SK-N-SH treated with all-trans-retinoic acid at 6 μM for 48 hours (cell line): Measurements from ENCODE around the gene MRPL58.

Experiments
- ATAC-seq: fragments of 200-7000 bp; cut with Tn5 transposase; 3 replicates; pipeline ENCODE4 v1.9.1; 2020; ENCODE audit warnings: mild to moderate bottlenecking, moderate library complexity
- ARNTL ChIP-seq: fragments of 450-650 bp; formaldehyde crosslinking; IDR thresholded peaks from 2 replicates; pipeline ENCODE4 v1.5.0; 2020; ENCODE audit warnings: low read depth, mild to moderate bottlenecking, moderate library complexity, borderline replicate concordance
- BACH2 ChIP-seq: fragments of 250-450 bp; sonication (Bioruptor Pico); IDR thresholded peaks from 2 replicates; pipeline ENCODE4 v1.9.0; 2021; ENCODE audit warnings: mild to moderate bottlenecking, borderline replicate concordance
- CSDC2 ChIP-seq: fragments of 250-450 bp; sonication (Bioruptor Pico); IDR thresholded peaks from 2 replicates; pipeline ENCODE4 v1.5.0; 2020; ENCODE audit warnings: mild to moderate bottlenecking, moderate library complexity
- ESRRG ChIP-seq: fragments of 250-450 bp; sonication (Bioruptor Pico); IDR thresholded peaks from 2 replicates; pipeline ENCODE4 v1.6.1; 2021; ENCODE audit warnings: mild to moderate bottlenecking
- GLIS3 ChIP-seq: fragments of 250-450 bp; sonication (Bioruptor Pico); IDR thresholded peaks from 2 replicates; pipeline ENCODE4 v1.5.0; 2020; ENCODE audit warnings: mild to moderate bottlenecking, moderate library complexity
- ISL1 ChIP-seq: fragments of 250-450 bp; sonication (Bioruptor Pico); IDR thresholded peaks from 2 replicates; pipeline ENCODE4 v2.1.2; 2022; ENCODE audit warnings: mild to moderate bottlenecking, moderate library complexity
- OSR1 ChIP-seq: fragments of 250-450 bp; sonication (Bioruptor Pico); IDR thresholded peaks from 2 replicates; pipeline ENCODE4 v1.8.0; 2022; ENCODE audit warnings: moderate library complexity, mild to moderate bottlenecking, inconsistent platforms
- PPARA ChIP-seq: fragments of 250-450 bp; sonication (Bioruptor Pico); IDR thresholded peaks from 2 replicates; pipeline ENCODE4 v1.5.0; 2020; ENCODE audit warnings: mild to moderate bottlenecking, borderline replicate concordance
- RARB ChIP-seq: fragments of 250-450 bp; sonication (Bioruptor Pico); IDR thresholded peaks from 2 replicates; pipeline ENCODE4 v1.8.0; 2021; ENCODE audit warnings: mild to moderate bottlenecking, moderate library complexity
- SNAI2 ChIP-seq: fragments of 250-450 bp; sonication (Bioruptor Pico); IDR thresholded peaks from 2 replicates; pipeline ENCODE4 v1.5.0; 2020; ENCODE audit warnings: mild to moderate bottlenecking, moderate library complexity
- TOX ChIP-seq: fragments of 250-450 bp; sonication (Bioruptor Pico); IDR thresholded peaks from 2 replicates; pipeline ENCODE4 v1.8.0; 2021; ENCODE audit warnings: mild to moderate bottlenecking, moderate library complexity, borderline replicate concordance
- ZC3H10 ChIP-seq: fragments of 250-450 bp; sonication (Bioruptor Pico); IDR thresholded peaks from 2 replicates; pipeline ENCODE4 v1.5.1; 2021; ENCODE audit warnings: mild to moderate bottlenecking, moderate library complexity
- ZFP30 ChIP-seq: fragments of 450-650 bp; formaldehyde crosslinking; IDR thresholded peaks from 2 replicates; pipeline ENCODE4 v1.5.0; 2022; ENCODE audit warnings: mild to moderate bottlenecking, moderate library complexity
- ZNF70 ChIP-seq: fragments of 450-650 bp; formaldehyde crosslinking; IDR thresholded peaks from 2 replicates; pipeline ENCODE4 v1.5.0; 2020; ENCODE audit warnings: mild to moderate bottlenecking, moderate library complexity
- ZNF8 ChIP-seq: fragments of 450-650 bp; formaldehyde crosslinking; IDR thresholded peaks from 2 replicates; pipeline ENCODE4 v1.5.0; 2020; ENCODE audit warnings: mild to moderate bottlenecking, moderate library complexity
- TF ChIP-seq, protein P1 (sequence below): fragments of 250-450 bp; sonication (Bioruptor Pico); IDR thresholded peaks from 2 replicates; pipeline ENCODE4 v1.8.0; 2021; ENCODE audit warnings: low read depth, mild to moderate bottlenecking, moderate library complexity, borderline replicate concordance
- TF ChIP-seq, protein P2 (sequence below): fragments of 250-450 bp; sonication (Bioruptor Pico); IDR thresholded peaks from 2 replicates; pipeline ENCODE4 v1.5.0; 2020; ENCODE audit warnings: mild to moderate bottlenecking, moderate library complexity
- TF ChIP-seq, protein P3 (sequence below): fragments of 250-450 bp; sonication (Bioruptor Pico); IDR thresholded peaks from 2 replicates; pipeline ENCODE4 v1.5.1; 2021; ENCODE audit warnings: mild to moderate bottlenecking, moderate library complexity
- TF ChIP-seq, protein P4 (sequence below): fragments of 250-450 bp; sonication (Bioruptor Pico); IDR thresholded peaks from 2 replicates; pipeline ENCODE4 v1.8.0; 2020; ENCODE audit warnings: mild to moderate bottlenecking, moderate library complexity, borderline replicate concordance
- TF ChIP-seq, protein P5 (sequence below): fragments of 250-450 bp; sonication (Bioruptor Pico); IDR thresholded peaks from 2 replicates; pipeline ENCODE4 v1.5.1; 2020; ENCODE audit warnings: low read depth, mild to moderate bottlenecking, moderate library complexity

Gene MRPL58

DNA sequence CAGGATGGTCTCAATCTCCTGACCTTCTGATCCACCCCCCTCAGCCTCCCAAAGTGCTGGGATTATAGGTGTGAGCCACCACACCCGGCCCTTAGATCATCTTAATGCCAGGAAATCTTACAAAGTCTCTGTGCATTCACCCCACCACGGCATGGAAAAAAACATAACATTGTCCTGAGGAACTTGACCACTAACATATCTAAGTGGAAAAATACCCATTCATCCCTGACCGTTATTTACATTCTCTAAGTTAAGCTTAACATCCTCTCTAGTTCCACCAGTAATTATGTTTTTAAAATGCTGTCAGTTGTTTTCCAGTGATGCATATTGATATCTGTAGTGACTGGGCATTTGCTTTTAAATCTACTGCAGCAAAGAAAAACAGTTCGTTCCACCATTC is 36.5 kb upstream of the MRPL58 start (continued):
- TF ChIP-seq, protein P1, sequence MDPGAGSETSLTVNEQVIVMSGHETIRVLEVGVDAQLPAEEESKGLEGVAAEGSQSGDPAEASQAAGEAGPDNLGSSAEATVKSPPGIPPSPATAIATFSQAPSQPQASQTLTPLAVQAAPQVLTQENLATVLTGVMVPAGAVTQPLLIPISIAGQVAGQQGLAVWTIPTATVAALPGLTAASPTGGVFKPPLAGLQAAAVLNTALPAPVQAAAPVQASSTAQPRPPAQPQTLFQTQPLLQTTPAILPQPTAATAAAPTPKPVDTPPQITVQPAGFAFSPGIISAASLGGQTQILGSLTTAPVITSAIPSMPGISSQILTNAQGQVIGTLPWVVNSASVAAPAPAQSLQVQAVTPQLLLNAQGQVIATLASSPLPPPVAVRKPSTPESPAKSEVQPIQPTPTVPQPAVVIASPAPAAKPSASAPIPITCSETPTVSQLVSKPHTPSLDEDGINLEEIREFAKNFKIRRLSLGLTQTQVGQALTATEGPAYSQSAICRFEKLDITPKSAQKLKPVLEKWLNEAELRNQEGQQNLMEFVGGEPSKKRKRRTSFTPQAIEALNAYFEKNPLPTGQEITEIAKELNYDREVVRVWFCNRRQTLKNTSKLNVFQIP (CRISPR knock-in tag) = no peak
- TF ChIP-seq PPARA (CRISPR knock-in tag) = no peak

DNA sequence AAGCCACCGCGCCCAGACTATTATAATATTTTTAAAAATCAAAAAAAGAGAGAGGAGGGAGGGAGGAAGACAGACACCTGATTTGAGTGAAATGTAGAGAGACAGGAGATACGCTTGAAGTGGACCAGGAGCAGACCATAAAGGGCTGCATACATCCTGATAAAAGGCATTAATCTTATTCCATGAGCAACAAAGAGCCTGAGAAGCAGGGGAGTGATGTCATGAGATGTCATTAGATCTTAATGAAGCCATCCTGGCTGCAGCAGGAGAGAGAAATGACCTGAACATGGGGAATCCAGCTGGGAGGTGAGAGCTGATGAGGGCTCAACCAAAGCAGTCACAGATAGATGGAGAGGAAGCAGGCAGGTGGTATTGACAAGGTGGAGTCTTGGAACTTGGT is 34.7 kb upstream of the MRPL58 start:
- TF ChIP-seq BACH2 (CRISPR knock-in tag) = no peak
- TF ChIP-seq CSDC2 (CRISPR knock-in tag) = no peak
- no peak for TF ChIP-seq ZC3H10
- TF ChIP-seq SNAI2 = no peak
- TF ChIP-seq, protein P2, sequence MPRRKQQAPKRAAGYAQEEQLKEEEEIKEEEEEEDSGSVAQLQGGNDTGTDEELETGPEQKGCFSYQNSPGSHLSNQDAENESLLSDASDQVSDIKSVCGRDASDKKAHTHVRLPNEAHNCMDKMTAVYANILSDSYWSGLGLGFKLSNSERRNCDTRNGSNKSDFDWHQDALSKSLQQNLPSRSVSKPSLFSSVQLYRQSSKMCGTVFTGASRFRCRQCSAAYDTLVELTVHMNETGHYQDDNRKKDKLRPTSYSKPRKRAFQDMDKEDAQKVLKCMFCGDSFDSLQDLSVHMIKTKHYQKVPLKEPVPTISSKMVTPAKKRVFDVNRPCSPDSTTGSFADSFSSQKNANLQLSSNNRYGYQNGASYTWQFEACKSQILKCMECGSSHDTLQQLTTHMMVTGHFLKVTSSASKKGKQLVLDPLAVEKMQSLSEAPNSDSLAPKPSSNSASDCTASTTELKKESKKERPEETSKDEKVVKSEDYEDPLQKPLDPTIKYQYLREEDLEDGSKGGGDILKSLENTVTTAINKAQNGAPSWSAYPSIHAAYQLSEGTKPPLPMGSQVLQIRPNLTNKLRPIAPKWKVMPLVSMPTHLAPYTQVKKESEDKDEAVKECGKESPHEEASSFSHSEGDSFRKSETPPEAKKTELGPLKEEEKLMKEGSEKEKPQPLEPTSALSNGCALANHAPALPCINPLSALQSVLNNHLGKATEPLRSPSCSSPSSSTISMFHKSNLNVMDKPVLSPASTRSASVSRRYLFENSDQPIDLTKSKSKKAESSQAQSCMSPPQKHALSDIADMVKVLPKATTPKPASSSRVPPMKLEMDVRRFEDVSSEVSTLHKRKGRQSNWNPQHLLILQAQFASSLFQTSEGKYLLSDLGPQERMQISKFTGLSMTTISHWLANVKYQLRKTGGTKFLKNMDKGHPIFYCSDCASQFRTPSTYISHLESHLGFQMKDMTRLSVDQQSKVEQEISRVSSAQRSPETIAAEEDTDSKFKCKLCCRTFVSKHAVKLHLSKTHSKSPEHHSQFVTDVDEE = no peak
- no peak for TF ChIP-seq ZNF8
- TF ChIP-seq, protein P3, sequence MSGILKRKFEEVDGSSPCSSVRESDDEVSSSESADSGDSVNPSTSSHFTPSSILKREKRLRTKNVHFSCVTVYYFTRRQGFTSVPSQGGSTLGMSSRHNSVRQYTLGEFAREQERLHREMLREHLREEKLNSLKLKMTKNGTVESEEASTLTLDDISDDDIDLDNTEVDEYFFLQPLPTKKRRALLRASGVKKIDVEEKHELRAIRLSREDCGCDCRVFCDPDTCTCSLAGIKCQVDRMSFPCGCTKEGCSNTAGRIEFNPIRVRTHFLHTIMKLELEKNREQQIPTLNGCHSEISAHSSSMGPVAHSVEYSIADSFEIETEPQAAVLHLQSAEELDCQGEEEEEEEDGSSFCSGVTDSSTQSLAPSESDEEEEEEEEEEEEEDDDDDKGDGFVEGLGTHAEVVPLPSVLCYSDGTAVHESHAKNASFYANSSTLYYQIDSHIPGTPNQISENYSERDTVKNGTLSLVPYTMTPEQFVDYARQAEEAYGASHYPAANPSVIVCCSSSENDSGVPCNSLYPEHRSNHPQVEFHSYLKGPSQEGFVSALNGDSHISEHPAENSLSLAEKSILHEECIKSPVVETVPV (CRISPR knock-in tag) = no peak
- no peak for TF ChIP-seq TOX (CRISPR knock-in tag)
- no peak for TF ChIP-seq GLIS3 (CRISPR knock-in tag)
- TF ChIP-seq ZFP30 (CRISPR knock-in tag) = no peak
- TF ChIP-seq ISL1 = no peak
- TF ChIP-seq OSR1 = no peak
- no peak for TF ChIP-seq ARNTL
- no peak for ATAC-seq

DNA sequence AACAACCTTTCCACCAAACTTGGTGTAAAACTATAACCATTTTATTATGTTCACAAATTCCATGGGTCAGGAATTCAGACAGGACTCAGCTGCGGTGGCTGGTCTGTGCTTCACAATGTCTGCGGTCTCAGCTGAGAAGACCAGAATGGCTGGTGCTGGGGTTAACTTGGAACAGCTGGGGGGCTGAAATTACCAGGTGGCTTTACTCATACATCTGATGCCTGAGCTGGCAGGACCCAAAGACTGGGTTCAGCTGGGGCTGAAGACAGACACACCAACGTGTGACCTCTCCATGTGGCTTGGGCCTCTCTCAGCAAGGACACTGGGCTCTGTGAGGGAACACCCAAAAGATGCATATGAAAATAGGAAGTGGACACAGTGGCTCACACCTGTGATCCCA is 34.2 kb upstream of the MRPL58 start:
- ATAC-seq = no peak

DNA sequence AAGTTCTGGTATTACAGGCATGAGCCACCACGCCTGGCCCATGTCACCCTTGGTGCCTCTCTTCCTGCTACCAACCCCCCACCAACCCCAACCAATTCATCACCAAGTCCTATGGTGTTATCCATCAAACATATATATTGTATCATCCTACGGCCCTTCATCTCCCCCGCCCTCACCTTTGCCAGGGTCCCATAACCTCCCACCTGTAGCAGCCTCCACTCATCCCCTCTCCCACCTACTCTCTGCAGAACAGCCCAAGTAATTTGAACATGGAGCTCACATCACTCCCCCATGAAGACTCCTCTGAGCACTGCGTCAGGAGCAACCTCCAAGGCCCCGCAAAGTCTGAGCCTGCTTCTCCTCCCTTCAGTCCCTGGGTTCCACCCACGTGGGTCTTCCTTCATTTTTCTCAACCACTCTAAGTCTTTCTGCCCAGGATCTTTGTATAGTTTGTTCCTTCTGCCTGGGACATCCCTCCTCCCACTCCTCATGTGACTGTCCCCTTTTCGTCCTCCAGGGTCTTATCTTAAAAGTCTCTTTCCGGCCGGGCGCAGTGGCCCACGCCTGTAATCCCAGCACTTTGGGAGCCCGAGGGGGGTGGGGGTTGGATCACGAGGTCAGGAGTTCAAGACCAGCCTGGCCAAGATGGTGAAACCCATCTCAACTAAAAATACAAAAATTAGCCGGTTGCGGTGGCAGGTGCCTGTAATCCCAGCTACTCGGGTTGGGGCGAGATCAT is 32.9 kb upstream of the MRPL58 start:
- no peak for ATAC-seq
- TF ChIP-seq, protein P3 (CRISPR knock-in tag) = no peak
- TF ChIP-seq RARB (CRISPR knock-in tag) (no peak), ZNF8 (no peak), ISL1 (no peak), ZNF70 (CRISPR knock-in tag) (no peak)
- TF ChIP-seq, protein P4, sequence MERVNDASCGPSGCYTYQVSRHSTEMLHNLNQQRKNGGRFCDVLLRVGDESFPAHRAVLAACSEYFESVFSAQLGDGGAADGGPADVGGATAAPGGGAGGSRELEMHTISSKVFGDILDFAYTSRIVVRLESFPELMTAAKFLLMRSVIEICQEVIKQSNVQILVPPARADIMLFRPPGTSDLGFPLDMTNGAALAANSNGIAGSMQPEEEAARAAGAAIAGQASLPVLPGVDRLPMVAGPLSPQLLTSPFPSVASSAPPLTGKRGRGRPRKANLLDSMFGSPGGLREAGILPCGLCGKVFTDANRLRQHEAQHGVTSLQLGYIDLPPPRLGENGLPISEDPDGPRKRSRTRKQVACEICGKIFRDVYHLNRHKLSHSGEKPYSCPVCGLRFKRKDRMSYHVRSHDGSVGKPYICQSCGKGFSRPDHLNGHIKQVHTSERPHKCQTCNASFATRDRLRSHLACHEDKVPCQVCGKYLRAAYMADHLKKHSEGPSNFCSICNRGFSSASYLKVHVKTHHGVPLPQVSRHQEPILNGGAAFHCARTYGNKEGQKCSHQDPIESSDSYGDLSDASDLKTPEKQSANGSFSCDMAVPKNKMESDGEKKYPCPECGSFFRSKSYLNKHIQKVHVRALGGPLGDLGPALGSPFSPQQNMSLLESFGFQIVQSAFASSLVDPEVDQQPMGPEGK (CRISPR knock-in tag) = no peak

More for the DNA sequence above, 34.2 kb upstream of the MRPL58 start:
- TF ChIP-seq TOX (CRISPR knock-in tag) (no peak), RARB (CRISPR knock-in tag) (no peak), CSDC2 (CRISPR knock-in tag) (no peak), SNAI2 (no peak), ESRRG (CRISPR knock-in tag) (no peak), PPARA (CRISPR knock-in tag) (no peak)
- TF ChIP-seq, protein P5, sequence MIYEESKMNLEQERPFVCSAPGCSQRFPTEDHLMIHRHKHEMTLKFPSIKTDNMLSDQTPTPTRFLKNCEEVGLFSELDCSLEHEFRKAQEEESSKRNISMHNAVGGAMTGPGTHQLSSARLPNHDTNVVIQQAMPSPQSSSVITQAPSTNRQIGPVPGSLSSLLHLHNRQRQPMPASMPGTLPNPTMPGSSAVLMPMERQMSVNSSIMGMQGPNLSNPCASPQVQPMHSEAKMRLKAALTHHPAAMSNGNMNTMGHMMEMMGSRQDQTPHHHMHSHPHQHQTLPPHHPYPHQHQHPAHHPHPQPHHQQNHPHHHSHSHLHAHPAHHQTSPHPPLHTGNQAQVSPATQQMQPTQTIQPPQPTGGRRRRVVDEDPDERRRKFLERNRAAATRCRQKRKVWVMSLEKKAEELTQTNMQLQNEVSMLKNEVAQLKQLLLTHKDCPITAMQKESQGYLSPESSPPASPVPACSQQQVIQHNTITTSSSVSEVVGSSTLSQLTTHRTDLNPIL (CRISPR knock-in tag) = no peak
- TF ChIP-seq, protein P4 (CRISPR knock-in tag) = no peak
